Mononuclear cell (primary cell): ENCODE measurements around the gene APOF. TPM values are rescaled to one million over a fixed set of nuclear protein-coding genes. Genes with fewer than 3 reads are reported as not detected.
A peak's percentile ranks its signal among the peaks of the same experiment; 100 is the strongest.
"Not testable (repeated sequence)": the region's sequence is repeated elsewhere in the genome, so short reads cannot be mapped to it uniquely, and the experiment has no call there.

Source experiments
- H3K27me3 ChIP-seq: 2 replicates; pipeline ENCODE4 v1.6.0; 2011; ENCODE audit warnings: low read length, control low read depth; ENCODE audit not compliant: insufficient read depth
- H3K4me1 ChIP-seq: 2 replicates; pipeline ENCODE4 v1.5.1; 2011; ENCODE audit warnings: mild to moderate bottlenecking, low read length, control low read depth; ENCODE audit not compliant: insufficient read depth
- H3K4me3 ChIP-seq: 2 replicates; pipeline ENCODE4 v1.5.1; 2011; ENCODE audit warnings: mild to moderate bottlenecking, low read length, moderate library complexity
- H3K9me3 ChIP-seq: 2 replicates; pipeline ENCODE4 v1.5.1; 2011; ENCODE audit warnings: low read depth, mild to moderate bottlenecking, control low read depth, low read length
- total RNA-seq: library from RNA; depleted of rRNA; stranded (reverse); fragments of >200 nt; gene quantifications from one replicate; pipeline ENCODE4 v1.2.3, GENCODE V29; 2012

Gene APOF
- total RNA-seq, 1 donor: not detected

DNA sequence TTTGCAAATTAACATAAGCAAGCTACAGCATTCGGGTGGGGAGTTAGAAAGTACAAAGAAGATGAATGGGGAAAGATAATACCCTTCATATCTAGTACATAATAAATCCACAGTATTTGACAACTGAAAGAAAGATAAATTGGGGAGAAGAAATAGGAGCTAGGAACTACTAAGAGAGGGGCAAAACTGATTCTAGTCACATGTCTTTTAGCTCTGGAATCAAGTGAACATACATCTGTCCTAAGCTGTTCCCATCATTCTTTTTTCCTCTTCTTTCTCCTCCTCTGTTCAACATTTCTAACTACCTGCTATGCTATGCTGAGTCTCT, 15.3 kb upstream of the APOF start:
- Histone ChIP-seq H3K4me1 (peaks cover 35% of the 10 kb centered on the region), H3K9me3 (no peaks in the 10 kb centered on the region), H3K27me3 (no peaks in the 10 kb centered on the region), H3K4me3 (no peak overlapping the region)

DNA sequence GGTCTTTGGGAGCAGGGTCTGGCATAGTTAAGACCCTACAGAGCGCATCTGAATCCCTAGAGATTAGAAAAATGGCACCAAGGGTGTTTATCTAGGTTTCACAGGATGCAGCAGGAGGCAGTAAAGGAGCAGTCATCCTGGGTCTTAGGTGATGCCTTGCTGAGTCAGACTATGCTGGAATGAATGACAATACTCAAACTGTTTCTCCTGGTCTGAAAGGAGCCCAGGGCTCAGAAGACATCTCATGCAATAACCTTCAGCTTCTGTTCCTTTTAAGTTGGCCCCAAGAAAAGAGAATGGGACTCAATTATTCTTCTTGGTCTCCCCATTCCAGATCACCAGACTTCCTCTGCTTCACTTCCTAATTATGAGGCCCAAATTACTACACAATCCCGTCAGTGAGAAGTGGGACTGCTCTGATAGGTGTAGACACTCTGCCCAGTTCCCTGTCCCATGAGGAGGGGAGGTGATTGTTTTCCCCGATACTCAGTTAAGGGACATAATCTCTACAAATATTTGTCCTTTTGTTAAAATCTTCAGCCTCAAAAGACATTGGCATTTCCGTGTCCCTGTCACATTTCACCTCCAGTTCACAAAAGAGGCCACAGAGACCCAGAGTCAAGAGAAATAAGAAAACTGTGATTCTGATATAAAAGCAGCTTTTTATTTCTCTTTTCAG, 14.8 kb upstream of the APOF start:
- no peaks in the 10 kb centered on the region for H3K9me3 ChIP-seq
- H3K4me3 ChIP-seq: no peak overlapping the region
- peaks cover 35% of the 10 kb centered on the region for H3K4me1 ChIP-seq
- H3K27me3 ChIP-seq: no peaks in the 10 kb centered on the region

DNA sequence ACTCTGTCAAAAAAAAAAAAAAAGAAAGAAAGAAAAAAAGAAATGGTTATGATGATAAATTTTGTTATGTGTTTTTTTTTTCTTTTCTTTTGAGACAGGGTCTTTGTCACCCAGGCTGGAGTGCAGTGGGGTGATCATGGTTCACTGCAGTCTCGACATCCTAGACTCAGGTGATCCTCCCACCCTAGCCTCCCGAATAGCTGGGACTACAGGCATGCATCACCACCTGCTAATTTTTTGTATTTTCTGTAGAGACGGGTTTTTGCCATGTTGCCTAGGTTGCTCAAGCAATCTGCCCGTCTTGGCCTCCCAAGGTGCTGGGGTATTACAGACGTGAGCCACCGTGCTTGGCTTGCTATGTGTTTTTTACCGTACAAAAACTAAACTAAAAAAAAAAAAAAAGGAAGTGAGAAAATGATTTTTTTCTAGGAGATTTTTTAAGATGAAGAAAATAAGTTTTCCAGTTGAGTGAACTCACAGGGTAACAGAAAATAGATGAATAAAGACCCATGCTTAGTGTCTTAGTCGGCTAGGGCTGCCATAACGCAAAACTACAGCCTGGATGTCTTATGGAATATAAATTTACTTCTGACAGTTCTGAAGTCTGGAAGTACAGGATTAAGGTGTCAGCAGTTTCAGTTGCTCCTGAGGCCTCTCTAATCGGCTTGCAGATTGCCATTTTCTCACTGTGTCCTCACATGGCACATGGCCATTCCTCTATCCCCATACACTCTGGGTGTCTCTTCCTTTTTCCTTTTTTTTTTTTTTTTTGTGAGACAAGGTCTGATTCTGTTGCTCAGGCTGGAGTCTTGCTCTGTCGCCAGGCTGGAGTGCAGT, 13.2 kb upstream of the APOF start:
- no peak overlapping the region for H3K4me3 ChIP-seq
- H3K27me3 ChIP-seq: no peaks in the 10 kb centered on the region
- H3K4me1 ChIP-seq: peaks cover 35% of the 10 kb centered on the region
- no peaks in the 10 kb centered on the region for H3K9me3 ChIP-seq

DNA sequence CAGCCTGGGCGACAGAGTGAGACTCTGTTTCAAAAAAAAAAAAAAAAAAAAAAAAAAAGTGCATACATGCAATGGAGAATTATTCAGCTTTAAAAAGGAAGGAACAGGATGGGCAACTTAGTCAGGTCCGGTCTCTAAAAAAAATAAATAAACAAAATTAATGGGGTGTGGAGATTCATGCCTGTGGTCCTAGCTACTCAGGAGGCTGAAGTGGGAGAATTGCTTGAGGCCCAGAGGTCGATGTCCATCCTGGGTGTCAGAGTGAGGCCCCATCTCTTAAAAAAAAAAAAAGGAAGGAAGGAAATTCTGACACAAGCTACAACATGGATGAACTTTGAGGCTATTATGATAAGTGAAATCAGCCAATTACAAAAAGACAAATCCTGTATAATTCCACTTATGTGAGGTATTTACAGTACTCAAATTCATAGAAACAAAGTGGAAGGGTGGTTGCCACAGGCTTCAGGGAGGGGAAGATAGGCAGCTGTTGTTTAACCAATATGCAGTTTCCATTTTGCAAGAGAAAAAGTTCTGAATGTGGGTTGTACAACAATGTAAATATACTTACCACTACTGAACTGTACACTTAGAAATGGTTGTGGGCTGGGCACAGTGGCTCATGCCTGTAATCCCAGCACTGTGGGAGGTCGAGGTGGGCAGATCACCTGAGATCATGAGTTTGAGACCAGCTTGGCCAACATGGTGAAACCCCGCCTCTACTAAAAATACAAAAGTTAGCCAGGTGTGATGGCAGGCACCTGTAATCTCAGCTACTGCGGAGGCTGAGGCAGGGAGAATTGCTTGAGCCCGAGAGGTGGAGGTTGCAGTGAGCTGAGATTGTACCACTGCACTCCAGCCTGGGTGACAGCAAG, 12.3 kb upstream of the APOF start:
- Histone ChIP-seq H3K27me3 (no peaks in the 10 kb centered on the region), H3K4me3 (no peak overlapping the region), H3K4me1 (peaks cover 35% of the 10 kb centered on the region)

DNA sequence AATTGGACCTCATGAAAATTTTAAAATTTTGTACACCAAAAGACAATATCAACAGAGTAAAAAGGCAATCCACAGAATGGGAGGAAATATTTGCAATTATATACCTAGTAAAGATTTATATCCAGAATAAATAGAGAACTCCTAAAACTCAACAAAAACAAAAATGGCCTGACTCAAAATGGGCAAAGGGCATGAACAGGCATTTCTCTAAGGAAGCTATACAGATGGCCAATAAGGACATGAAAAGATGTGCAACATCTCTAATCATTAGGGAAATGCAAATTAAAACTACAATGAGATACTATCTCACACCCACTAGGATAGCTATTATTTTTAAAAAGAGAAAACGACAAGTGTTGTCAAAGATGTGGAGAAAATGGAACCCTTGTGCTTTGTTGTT, 10.9 kb upstream of the APOF start:
- no peaks in the 10 kb centered on the region for H3K27me3 ChIP-seq
- H3K4me1 ChIP-seq: peaks cover 35% of the 10 kb centered on the region
- H3K9me3 ChIP-seq: no peaks in the 10 kb centered on the region
- H3K4me3 ChIP-seq: no peak overlapping the region

More for the DNA sequence above, 12.3 kb upstream of the APOF start:
- no peaks in the 10 kb centered on the region for H3K9me3 ChIP-seq

DNA sequence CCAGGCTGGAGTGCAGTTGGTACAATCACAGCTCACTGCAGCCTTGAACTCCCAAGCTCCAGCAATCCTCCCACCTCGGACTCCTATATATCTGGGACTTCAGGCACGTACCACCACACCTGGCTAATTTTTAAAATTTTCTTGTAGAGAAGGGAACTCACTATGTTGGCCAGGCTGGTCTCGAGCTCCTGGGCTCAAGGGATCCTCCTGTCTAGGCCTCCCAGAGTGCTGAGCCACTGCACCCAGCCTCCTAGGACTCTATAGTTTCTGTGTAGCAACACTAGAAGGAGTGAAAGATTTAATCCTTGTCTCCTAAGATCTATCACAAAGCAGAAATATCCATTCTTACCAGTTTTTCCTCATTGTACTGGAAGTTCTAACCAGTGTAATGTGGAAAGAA, 4.3 kb upstream of the APOF start:
- Histone ChIP-seq H3K27me3 (no peaks in the 10 kb centered on the region), H3K9me3 (no peaks in the 10 kb centered on the region), H3K4me3 (no peak overlapping the region), H3K4me1 (no peaks in the 10 kb centered on the region)

DNA sequence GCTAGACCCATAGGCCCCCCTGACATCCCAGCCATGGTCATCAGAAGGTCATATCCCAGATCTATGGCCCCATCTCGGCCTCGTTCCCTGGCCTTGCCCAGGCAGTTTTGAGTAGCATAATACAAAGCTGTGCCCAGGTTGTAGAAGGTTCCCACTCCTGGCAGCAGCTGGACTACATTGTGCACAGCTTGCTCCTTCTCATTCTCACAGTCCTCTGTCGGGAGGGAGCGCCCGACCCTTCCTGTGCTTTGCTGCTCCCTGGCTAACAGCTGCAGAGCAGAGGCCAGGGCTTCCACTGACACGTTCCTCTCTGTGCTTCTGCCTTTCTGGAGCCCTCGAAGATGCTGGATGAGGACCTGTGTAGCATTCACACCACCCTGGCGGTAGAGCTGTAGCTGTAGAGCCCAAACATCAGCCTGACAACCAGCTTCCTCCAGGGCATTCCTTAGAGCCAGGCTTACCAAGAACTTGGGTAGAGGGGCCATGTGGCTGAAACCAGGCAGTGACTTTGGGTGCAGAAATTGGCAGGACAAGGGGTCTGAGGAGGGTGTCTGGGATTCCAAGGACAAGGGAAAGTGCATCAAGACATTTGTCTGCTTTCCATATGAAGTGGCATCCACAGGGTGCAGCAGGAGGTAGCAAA, 1.0 kb downstream of the APOF start:
- Histone ChIP-seq H3K9me3 (no peaks in the 10 kb centered on the region), H3K27me3 (no peaks in the 10 kb centered on the region), H3K4me1 (peaks cover 32% of the 10 kb centered on the region), H3K4me3 (no peak overlapping the region)

DNA sequence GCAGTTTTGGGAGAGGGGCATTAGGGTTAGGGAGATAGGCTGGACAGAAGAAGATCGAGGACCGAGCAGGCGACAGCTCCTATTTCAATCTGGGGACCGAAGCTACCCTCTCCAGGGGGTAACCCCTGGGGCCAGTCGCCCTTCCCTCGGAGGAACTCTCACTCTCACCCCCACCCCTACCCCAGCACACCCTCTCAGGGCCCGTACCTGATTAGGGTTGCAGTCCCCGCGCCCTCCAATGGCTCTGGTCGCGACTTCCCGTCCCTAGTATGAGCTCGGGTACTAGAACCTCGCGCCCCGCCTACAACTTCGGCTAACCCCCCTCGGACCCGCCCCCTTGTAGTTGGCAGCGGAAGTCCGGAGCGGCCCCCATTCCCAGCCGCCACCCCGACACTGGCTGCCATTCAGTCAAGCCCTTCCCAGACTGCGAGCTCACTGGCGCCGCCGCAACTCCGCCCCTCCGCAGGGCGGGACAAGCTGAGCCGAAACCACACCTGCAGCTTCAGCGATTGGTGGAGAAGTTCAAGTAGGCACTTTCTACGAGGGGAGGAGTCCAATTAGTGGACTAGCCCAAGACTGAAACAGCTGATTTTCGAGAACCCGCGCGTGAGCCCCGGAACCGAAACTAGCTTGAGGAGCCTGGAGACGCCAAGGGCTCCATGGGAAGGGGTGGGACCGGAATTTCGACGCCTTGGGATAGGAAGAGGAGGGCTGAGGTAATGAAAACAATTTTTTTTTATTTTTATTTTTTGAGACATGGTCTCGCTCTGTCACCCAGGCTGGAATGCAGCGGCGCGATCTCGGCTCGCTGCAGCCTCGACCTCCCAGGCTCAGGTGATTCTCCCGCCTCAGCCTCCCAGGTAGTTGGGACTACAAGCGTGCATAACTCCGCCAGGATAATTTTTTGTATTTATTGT, 2.5 kb downstream of the APOF start, which contains the start of gene STAT2:
Gene STAT2 (minus strand): TSS at position 257 of the 917 bp plus-strand sequence. CDS start 3,536 bp downstream, outside the sequence.
- peaks cover 34% of the 10 kb centered on the region for H3K4me1 ChIP-seq
- no peaks in the 10 kb centered on the region for H3K9me3 ChIP-seq
- H3K4me3 ChIP-seq: peak within 1 kb of the TSS; percentile 96
- no peaks in the 10 kb centered on the region for H3K27me3 ChIP-seq

DNA sequence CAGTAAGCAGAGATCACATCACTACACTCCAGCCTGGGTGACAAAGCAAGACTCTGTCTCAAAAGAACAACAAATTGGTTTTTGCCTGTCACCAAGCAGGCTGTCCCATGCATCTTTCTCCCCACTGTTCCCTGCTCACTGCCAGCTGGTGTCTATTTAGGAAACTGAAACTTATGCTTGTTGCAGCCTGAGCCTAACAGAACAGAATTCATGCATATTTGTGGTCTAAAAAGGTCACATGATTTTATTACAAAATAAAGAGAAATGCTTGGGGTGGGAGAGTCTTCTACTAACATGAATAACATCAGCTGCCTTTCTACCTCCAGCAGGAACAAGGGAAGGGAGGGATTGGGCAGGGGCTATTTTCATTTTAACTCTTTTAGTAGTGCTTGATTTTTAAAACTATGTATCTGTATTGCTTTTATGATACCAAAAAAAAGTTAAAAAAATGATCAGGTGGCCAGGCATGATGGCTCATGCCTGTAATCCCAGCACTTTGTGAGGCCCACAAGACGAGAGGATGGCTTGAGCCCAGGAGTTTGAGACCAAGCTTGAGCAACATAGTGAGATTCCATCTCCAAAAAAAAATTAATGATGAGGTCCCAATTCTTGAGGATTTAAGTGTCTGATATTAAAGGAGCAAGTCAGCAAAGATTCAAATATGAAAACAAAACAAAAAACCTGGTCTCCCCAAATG, 3.7 kb downstream of the APOF start:
- Histone ChIP-seq H3K9me3 (no peaks in the 10 kb centered on the region), H3K27me3 (no peaks in the 10 kb centered on the region), H3K4me3 (peak overlapping the region; percentile 96), H3K4me1 (peaks cover 34% of the 10 kb centered on the region)

DNA sequence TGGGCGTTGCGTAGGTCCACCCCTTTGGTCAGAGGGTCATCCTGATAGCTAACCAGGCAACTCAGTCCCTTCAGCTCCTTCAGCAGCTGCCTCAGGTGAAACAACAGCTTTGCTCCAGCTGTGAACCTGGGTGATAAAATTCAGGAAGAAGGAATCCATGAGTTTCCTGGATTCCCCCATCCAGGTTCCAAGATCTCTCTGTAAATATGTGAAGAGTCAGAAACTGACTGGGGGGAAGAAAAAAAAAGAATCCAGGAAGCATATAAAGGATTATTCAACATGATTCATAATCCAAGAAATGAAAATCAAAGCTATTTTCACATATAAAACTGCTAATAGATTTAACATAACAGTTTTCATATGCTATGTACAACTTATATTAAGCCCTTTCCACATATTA, 11.3 kb downstream of the APOF start:
- H3K4me1 ChIP-seq: no peaks in the 10 kb centered on the region
- no peaks in the 10 kb centered on the region for H3K27me3 ChIP-seq
- no peak overlapping the region for H3K4me3 ChIP-seq
- no peaks in the 10 kb centered on the region for H3K9me3 ChIP-seq

DNA sequence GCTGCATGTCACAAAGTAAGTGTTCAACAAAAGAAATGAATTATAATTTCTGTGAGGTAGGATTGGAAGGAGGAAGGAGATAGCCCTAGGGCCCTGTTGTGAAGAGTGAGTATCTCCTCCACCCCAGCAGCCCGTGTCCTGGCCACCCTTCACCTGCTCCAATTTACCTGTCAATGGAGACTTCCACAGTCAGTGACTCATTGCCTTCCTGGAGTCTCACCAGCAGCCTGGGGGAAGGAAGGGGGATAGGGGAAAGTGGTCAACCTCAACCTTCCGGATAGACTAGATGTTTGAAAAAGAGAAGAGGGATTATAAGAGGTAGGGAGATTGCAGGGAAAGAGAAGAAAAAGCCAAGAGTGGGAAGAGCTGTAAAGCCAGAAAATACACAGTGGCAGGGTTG, 12.0 kb downstream of the APOF start:
- H3K27me3 ChIP-seq: no peaks in the 10 kb centered on the region
- no peaks in the 10 kb centered on the region for H3K4me1 ChIP-seq
- no peak overlapping the region for H3K4me3 ChIP-seq
- H3K9me3 ChIP-seq: no peaks in the 10 kb centered on the region

DNA sequence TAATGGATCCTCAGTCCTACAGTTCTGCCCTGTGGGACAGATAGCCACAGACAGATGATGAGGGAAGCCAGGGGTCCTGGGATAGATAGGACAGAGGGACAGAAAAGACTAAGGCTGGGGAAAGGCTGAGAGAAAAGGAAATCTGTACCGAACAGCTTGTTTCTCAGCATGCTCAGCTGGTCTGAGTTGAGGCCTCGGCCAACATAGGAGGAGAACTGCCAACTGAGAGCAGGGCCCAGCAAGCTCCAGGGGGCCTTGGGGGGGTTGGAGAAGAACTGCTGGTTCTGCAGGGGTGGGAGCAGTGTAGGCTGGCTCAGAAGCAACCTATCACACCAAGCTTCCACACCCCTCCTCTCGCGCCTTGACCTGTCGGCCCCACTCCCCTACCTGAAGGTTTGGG, 13.9 kb downstream of the APOF start:
- no peaks in the 10 kb centered on the region for H3K27me3 ChIP-seq
- H3K4me3 ChIP-seq: no peak overlapping the region

DNA sequence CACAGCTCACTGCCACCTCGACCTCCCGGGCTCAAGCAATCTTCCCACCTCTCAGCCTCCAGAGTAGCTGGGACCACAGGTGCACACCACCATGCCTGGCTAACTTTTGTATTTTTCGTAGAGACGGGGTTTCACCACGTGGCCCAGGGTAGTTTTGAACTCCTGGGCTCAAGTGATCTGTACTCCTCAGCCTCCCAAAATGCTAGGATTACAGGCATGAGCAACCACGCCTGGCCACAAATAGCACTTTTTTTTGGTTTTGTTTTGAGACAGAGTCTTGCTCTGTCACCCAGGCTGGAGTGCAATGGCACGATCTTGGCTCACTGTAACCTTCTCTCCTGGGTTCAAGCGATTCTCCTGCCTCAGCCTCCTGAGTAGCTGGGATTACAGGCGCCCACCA, 15.4 kb downstream of the APOF start:
- not testable (repeated sequence) for H3K27me3 ChIP-seq, H3K9me3 ChIP-seq, H3K4me1 ChIP-seq, H3K4me3 ChIP-seq

More for the DNA sequence above, 13.9 kb downstream of the APOF start:
- no peaks in the 10 kb centered on the region for H3K9me3 ChIP-seq
- no peaks in the 10 kb centered on the region for H3K4me1 ChIP-seq
